ENCODE results near the gene RALGAPA2.
"Not testable (repeated sequence)": the region's sequence is repeated elsewhere in the genome, so short reads cannot be mapped to it uniquely, and the experiment has no call there.

RALGAPA2 gene

GRCh38 chr20:20578838-20579237, 133.6 kb downstream of the RALGAPA2 start:
- DNase-seq (ENCODE audit: low spot score), result no peak

DNA sequence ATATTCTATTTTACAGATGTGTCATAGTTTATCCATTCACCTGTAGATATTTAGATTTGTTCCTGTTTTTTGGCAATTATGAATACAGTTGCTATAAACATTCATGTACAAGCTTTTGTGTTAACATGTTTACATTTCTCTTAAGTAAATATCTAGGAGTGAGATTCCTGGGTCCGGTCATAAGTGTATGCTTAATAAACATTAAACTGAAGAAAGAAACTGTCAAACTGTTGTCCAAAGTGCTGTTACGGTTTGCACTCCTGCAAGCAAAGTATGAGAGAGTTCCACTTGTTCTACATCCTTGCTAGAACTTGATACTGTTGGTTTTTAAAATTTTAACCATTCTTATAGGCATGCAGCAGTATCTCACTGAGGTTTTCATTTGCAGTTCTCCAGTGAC, 138.6 kb downstream of the RALGAPA2 start:
- DNase-seq (ENCODE audit: low spot score), result no peak

DNA sequence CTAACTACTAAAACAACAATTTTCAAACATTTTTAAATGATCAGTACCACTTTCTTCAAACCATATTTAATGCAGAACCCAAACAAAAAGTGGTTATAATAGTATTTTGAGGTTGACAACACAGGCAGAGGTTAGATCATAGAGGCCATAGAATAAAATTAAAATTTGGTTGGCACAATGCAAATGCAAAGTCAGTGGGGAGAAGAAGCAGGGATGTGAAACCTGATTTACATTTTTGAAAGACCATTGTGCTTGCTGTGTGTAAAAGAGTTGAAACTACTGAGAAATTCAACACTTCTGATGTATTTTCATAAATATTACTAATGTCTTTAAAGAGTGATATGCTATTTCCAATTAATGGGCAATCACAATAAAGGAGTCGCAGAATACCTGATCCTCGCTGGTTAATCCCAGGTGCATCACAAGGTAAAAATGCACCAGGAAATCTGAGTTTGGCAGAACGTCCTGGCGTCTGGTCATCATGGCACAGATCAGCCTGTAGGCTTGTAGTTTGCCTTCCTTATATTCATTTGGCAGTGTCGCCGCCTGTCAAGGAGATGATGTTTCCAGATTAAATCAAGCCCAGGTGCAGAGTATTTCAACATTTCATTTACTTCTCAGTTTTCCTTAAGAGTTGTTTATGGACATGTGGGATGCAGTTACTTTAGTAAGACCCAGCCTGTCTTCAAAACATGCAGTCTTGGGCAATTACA, 141.2 kb downstream of the RALGAPA2 start:
- no peak for DNase-seq (ENCODE audit: low spot score)

- DNase-seq (ENCODE audit: low spot score), result peak; percentile 38
Measured at GRCh38 chr20:20568604-20569205, 143.7 kb downstream of the RALGAPA2 start.

GRCh38 chr20:20567712-20568111, 144.7 kb downstream of the RALGAPA2 start:
- no peak for DNase-seq (ENCODE audit: low spot score)

DNA sequence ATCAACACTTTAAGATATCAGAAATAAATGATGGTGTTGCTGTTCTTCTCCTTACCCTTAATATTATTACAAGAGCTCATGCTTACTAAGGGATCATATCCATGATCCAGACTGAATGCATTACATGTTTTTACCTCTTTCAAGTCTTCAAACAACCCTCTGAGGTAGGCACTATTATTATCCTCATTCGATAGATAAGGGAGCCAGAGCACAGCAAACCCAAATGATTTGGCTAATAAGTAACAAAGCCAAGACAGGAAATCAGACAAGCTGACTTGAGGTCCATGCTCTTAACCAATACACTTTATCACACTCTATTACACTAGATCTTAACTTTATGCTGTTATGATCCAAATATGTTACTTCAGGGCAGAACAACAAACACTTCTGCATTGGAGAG, 145.9 kb downstream of the RALGAPA2 start:
- no peak for DNase-seq (ENCODE audit: low spot score)

DNA sequence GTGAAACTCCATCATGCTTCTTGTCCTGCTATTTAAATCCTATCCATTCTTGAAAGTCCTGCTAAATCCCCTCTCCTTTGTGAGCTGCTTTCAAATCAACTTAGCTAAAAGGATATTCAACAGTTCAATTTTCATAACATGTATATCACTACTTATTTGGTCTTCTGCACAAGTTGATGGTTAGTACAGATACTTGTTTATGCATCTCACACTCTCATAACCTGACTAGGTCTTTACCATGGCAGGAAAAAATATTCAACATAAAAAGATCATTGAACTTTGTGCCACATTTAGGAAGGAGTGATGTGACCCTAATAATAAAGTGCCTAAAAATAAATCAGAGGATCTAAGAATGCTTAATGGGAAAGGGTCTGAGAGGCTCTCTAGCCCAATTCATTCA, 148.2 kb downstream of the RALGAPA2 start:
- no peak for DNase-seq (ENCODE audit: low spot score)

DNA sequence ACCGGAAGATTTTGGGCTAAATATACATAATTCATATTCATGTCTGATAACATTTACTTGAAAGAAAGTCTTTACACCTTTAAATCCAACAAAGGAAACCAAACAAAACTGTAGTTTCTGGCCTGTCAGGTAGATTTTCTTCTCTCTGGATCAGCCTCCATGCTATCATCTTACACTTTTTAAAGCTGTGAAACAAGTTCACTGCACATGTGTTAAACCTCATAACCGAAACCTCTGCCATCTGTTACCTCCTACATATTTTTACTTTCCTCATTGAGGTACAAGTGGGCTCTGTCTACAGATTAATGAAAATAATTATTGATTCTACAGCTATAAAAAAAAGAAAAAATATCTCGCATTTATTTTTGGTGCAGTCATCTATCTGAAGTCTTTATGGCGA, 149.9 kb downstream of the RALGAPA2 start:
- no peak for DNase-seq (ENCODE audit: low spot score)

DNA sequence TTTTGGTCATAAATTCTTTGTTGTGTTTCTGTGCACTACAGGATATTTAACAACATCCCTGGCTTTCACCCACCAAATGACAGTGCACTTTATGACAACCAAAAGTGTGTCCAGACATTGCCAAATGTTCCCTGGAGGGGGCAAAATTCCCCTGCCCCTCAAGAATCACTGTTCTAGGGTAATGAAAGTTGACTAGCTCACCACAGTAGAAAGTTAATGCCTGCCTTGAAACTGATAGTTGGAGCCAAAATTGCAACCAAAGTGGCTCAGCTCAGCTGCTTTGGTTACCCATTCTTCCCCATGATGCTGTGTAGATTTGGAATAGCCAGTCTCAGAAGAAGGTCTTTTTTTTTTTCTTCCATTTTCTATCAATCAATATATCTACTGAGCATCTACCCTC, 150.6 kb downstream of the RALGAPA2 start:
- no peak for DNase-seq (ENCODE audit: low spot score)

DNA sequence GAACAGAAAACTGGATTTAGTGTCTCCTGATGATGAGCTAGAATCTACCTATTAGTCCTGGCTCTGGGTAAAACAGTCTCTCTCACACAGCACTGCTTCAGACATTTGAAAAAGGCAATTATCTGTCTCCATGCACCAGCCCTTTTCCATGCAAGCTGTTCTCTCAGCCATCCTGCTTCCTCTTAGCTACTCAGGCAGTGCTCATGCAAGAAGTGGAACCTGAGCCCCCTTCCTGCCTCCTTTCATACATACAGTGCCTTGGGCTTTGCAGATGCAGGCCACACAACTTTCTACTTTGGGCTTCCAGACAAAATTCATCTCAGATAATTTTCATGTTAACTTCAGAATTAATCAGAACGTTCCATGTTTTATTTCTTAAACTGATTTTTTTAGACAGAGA, 151.3 kb downstream of the RALGAPA2 start:
- no peak for DNase-seq (ENCODE audit: low spot score)

GRCh38 chr20:20557406-20557805, 155.0 kb downstream of the RALGAPA2 start:
- no peak for DNase-seq (ENCODE audit: low spot score)

- no peak for DNase-seq (ENCODE audit: low spot score)
Measured at GRCh38 chr20:20555838-20556237, 156.6 kb downstream of the RALGAPA2 start.

- no peak for DNase-seq (ENCODE audit: low spot score)
Measured at GRCh38 chr20:20554951-20555350, 157.5 kb downstream of the RALGAPA2 start.

DNA sequence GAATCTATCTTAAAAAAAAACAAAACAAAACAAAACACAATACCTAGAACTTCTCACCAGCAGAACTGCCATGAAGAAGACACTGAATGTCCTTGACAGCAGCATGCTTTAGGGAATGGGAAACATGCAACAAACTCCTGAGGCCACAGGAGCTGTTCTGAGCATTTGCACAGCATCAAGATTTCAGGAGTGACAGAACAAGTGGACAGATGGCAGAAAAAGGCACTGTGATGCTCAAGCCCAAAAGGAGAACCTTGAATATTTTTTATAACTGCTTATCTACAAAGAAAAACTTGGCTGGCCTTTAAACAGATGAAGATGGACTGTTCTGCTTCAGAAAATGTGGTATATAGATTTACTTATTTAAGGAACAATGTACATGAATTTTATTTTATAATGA, 158.9 kb downstream of the RALGAPA2 start:
- no peak for DNase-seq (ENCODE audit: low spot score)

GRCh38 chr20:20552076-20552475, 160.4 kb downstream of the RALGAPA2 start:
- no peak for DNase-seq (ENCODE audit: low spot score)

GRCh38 chr20:20551409-20551808, 161.0 kb downstream of the RALGAPA2 start:
- no peak for DNase-seq (ENCODE audit: low spot score)

DNA sequence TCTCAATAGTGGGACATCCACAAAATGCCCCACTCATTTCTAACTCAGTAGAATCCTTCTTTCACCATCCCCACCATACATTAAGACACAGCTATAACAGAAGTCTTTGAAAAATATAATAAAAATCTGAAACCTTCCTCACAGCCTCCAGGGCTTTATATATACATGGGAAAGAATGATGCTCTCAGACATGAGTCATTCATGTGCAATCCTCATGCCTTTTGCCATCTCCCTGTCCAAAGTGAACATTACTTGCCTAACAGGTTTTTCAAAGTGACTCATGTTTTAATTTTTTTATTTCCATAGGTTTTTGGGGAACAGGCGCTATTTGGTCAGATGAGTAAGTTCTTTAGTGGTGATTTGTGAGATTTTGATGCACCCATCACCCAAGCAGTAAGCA, 162.7 kb downstream of the RALGAPA2 start:
- DNase-seq (ENCODE audit: low spot score), result no peak

DNA sequence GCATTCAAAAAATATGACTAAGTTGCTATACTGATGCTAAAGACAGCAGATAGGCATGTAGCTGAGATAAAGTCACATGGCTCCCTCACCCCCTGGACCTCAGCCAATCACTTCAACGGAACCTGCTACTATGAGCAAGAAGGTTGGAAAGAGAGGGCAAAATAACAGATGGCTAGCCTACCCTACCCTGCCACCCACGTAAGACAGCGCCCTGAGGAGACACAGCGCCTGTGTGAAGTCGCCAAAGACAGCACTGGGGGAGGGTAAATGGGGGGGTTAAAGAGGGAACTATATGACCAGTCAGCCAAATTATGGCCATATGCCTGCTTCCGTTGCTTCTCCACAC, 163.2 kb downstream of the RALGAPA2 start:
- no peak for DNase-seq (ENCODE audit: low spot score)

DNA sequence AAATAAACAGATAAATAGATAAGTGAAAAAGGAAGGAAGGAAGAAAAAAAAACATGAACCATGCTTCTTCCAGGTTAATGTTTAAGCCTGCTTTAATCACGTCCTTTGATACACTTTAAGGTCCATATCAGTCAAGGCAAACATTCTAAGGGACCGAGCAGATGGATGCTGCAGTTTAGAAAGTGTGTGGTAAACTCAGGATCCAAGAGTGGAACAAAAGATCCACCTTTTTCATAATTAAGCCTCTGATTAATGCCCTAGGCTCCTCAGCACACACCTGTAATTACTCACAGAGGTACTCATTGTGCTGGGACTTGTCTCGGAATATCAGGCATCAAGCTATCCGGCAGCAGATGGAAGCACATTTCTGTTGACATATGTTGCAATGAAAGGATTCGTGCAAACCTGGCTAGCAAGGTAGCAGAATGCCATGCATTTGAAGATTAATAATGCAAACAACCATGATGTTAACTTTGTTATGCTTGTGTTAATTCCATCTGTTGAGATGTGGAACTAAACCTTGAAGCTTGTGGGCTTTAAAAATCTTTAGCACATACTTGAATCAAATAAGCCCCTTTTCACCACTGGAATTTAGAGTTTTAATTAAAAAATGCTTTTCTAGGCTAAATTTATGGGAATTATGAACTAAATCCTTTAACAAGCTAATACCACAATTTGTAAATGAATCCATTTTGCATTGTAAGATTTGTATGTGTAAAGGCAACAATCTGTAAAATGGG, 163.7 kb downstream of the RALGAPA2 start:
- DNase-seq (ENCODE audit: low spot score), result no peak

DNA sequence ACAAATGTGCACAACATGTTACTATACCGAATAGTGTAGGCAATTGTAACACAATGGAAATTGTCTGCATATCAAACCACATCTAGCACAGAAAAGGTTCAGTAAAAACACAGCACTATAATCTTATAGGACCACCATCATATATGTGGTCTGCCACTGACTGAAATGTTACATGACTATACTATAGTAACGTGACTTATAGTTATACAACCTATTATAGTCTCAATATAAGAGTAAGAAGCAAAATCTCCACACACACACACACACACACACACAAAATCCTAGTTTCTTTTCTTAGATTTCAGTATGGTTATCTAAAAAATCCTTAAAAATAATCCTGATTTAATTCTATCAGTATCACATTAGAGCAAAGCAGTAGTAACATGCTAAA, 164.6 kb downstream of the RALGAPA2 start:
- DNase-seq (ENCODE audit: low spot score), result no peak

GRCh38 chr20:20547221-20547875, 165.1 kb downstream of the RALGAPA2 start:
- DNase-seq (ENCODE audit: low spot score), result no peak

DNA sequence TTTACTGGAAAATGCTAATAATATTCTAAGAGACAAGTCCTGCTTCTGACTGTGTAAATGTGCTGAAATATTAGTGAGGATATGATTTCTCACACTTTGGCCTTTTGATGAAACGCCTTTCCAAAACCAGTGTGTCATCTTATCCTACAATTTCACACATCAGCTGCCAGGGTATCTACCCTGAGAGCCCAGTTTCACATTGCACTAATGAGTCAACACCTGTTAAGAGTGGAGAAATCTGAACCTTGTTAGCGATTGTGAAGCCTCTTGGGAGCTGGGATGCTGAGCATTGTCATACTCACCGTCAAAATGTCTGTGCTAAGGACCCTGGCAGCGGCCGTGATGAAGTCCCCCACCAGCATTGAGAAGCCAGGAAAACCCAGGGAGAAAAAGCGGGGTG, 166.0 kb downstream of the RALGAPA2 start:
- DNase-seq (ENCODE audit: low spot score), result no peak

DNA sequence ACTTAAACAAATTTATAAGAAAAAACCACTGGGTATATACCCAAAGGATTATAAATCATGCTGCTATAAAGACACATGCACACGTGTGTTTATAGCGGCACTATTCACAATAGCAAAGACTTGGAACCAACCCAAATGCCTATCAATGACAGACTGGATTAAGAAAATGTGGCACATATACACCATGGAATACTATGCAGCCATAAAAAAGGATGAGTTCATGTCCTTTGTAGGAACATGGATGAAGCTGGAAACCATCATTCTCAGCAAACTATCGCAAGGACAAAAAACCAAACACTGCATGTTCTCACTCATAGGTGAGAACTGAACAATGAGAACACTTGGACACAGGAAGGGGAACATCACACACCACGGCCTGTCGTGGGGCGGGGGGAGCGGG, 169.1 kb downstream of the RALGAPA2 start:
- DNase-seq (ENCODE audit: low spot score), result not testable (repeated sequence)
